Ramos (cell line): ENCODE measurements around the gene MUC4.
"Not testable (repeated sequence)": the region's sequence is repeated elsewhere in the genome, so short reads cannot be mapped to it uniquely, and the experiment has no call there.

Source experiments
- in situ Hi-C: fragments of 300-500 bp; cut with MboI; formaldehyde crosslinking; loops from one replicate; pipeline ENCODE4 v1.14.3; 2022; ENCODE audit warnings: low sequenced_read_pairs; ENCODE audit not compliant: unreplicated experiment

MUC4 gene

DNA sequence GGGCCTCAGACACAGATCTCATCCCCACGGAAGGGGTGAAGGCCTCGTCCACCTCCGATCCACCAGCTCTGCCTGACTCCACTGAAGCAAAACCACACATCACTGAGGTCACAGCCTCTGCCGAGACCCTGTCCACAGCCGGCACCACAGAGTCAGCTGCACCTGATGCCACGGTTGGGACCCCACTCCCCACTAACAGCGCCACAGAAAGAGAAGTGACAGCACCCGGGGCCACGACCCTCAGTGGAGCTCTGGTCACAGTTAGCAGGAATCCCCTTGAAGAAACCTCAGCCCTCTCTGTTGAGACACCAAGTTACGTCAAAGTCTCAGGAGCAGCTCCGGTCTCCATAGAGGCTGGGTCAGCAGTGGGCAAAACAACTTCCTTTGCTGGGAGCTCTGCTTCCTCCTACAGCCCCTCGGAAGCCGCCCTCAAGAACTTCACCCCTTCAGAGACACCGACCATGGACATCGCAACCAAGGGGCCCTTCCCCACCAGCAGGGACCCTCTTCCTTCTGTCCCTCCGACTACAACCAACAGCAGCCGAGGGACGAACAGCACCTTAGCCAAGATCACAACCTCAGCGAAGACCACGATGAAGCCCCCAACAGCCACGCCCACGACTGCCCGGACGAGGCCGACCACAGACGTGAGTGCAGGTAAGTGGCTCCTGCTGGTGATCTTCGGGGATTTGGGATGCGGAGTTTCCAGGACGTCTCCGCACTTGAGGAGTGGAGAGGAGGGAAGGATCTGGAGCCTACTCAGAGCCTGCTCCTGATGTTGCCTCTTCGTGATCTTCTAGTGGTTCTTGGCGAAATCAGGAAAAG lies 85.6 kb downstream of the MUC4 start:
- in situ Hi-C loops = not testable (repeated sequence)

DNA sequence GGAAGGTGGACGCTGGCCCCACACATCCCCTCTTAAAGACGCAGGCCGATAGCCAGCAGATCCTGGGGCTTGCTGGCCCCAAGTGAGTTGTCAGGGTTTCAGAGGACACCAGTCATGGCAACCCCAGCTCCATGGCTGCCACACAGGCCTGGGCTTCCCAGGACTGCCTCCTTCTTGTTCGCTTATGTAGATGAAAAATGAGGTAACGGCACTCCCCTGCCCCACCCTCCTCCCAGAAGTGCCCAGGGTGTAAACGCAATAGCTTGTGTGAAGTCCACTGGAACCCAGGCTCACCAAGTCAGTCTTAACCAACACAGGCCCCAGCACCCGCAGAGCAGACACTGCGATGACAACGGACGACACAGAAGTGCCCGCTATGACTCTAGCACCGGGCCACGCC lies 87.4 kb downstream of the MUC4 start:
- in situ Hi-C loops = not testable (repeated sequence)

DNA sequence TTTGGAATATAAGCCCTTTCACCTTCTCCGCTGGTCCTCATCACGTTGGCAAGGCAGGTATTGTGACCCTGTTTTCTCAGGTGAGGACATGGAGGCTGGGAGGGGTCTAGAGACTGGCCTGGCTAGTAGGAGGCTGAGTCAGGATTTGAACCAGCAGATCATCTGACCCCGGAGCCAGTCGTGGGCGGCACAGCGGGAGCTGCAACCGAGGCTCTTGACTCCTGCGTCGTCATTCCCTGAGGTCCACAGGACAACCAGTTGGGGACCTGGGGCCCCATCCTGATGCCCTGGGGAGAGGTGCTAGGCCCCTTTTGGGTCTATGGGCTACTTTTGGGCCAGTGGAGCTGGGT lies 88.8 kb downstream of the MUC4 start:
- in situ Hi-C loops = not testable (repeated sequence)

- in situ Hi-C loops = not testable (repeated sequence)
Observed at GRCh38 chr3:195722139-195722995, 89.4 kb downstream of the MUC4 start.

DNA sequence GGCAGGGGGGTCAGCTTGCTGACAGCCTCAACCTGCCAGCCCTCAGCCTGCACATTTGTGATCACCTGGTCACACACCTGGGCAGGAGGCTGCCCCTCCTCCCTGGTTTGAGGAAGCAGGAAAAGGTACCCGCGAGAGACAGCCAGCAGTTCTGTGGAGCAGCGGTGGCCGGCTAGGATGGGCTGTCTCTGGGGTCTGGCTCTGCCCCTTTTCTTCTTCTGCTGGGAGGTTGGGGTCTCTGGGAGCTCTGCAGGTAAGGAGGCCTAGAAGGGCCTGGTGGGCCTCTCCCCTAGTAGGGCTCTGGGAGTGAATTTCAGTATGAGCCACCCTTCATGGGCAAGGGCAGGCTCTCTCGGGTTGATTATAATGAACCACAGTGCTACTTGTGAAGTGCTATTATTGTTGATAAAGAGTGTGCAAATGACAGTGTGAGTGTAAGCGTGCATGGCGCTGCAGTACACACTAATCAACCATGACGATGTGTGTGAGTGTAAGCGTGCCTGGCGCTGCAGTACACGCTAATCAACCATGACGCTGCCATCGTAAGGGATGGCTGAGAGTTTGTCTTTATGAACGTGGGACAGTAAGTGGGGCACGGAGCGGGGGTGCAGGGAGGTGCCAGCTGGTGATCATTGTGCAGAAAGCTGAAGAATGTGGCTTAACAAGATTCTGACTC lies 90.8 kb downstream of the MUC4 start, which contains the start of gene MUC20:
MUC20 (plus strand) TSS at position 148 of the 676 bp plus-strand sequence; CDS start at position 178, 30 bp downstream.
- in situ Hi-C loops = not testable (repeated sequence)

DNA sequence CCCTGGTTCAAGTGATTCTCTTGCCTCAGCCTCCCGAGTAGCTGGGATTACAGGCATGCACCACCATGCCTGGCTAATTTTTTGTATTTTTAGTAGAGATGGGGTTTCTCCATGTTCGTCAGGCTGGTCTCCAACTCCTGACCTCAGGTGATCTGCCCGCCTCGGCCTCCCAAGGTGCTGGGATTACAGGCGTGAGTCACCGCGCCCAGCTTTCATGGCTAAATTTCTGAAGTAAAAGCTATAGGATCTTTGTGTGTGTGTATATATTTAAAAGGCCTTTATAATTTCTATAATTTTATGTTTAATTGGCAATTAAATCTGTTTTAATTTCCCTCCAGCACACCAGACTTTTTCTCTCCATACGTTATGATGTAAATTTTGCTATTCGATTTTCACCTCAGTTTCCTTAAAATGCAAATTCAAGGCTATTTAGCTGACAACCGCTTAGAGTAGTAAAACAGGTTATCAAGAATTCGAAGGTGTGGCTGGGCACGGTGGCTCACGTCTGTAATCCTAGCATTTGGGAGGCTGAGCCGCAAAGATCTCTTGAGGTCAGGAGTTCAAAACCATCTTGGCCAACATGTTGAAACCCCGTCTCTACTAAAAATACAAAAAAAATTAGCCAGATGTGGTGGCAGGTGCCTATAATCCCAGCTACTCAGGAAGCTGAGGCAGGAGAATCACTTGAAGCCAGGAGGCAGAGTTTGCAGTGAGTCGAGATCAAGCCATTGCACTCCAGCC lies 92.0 kb downstream of the MUC4 start:
- in situ Hi-C loops = loop anchor here (5.0 kb wide), 1 partner anchor 97 kb away; no protein-coding TSS in a partner anchor

DNA sequence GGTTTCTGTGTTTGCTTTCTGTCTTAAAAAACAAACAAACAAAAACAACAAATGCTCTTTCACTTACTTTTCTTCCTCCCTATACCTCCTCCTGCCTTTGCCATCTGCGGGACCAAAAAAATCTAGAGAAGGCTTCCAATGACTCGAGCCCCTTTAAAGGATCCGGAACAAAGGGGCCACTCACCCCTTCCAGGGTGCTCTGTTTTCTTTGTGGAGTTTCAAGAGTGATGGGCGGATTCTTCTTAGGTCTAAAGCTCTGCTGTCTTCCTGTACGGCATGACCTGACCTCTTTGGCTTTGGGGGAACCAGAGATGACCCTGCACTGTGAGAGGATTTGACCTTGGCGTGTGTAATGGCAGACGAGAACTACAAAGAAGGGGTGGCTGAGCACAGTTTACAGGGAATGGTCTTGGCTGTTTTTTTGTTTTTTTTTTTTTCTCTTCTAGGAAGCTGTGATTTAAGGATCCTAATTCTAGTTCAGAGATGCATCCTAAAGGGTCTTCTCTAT lies 93.2 kb downstream of the MUC4 start:
- in situ Hi-C loops = loop anchor here (5.0 kb wide), 1 partner anchor 96 kb away; no protein-coding TSS in a partner anchor

DNA sequence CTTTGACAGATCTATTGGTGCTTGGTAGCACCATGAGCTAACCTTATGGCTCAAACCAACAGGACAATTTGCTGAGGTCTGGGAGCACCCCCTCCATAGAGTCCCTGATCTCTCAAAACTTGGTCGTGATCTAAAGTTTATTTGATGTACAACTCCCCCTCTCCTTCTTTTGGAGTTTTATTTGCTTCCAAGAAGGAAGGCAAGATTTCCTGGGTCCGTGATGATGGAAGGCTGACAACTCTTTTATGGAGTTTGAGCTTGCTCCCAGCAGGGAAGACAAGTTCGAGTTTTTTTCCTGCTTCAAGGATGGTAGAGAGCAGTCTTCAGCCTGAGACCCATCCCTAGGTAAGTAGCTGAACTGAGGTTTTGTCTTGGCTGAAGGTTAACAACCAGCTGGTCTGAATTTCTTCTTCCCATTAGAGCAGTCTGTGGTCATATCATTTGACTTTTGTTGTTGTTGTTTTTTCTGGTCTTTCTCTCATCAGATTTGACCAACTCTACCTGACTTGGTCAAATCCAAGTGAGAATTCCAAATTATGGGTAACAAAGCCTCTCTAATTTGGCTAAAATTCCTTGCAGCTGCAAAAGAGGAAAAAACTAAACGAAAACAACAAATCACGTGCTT lies 93.8 kb downstream of the MUC4 start:
- in situ Hi-C loops = loop anchor here (5.0 kb wide), 1 partner anchor 96 kb away; no protein-coding TSS in a partner anchor

GRCh38 chr3:195717416-195717815 lies 94.3 kb downstream of the MUC4 start:
- in situ Hi-C loops = loop anchor here (5.0 kb wide), 1 partner anchor 95 kb away; no protein-coding TSS in a partner anchor

DNA sequence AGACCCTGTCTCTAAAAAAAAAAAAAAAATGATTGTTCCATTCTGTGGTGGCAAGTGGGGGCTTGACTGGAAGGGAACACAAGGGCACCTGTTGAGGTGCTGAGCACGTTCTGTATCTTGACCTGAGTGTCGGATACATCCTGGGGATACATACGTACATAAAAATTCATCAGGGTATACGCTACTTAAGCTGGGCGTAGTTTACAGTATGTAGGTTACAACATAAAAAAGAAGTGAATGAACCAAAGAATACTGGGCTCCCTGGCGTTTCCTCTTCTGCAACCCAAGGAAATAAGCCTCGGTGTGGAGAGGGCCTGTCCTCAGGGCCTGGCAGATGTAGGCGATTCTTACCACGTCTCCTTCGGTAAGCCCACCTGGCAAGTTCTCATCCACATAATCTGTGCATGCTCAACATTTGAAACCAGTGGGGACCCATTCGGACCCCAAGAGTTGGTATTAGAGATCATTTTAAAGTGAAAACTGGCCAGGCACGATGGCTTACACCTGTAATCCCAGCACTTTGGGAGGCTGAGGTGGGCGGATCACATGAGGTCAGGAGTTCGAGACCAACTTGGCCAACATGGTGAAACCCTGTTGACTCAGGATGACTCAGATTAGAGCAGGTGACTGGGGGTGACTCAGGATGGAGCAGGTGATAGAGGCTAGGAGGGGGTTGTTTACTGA lies 96.0 kb downstream of the MUC4 start:
- in situ Hi-C loops = loop anchor here (5.0 kb wide), 1 partner anchor 93 kb away; no protein-coding TSS in a partner anchor

DNA sequence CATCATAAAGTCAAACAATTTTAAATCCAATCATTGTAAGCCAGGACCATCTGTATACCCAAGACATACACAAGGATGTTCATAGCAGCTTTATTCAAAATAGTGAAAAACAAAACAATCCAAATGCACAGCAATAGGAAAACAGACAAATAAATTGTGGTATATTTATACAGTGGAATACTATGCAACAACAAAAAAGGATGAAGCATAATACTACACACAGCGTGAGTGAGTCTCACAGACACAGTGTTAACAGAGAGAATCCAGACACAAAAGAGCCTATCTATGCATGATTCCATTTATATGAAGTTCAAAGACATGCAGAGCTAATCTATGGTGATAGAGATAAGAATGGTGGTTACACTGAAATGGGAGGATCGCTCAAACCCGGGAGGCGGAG lies 96.6 kb downstream of the MUC4 start:
- in situ Hi-C loops = loop anchor here (5.0 kb wide), 1 partner anchor 93 kb away; no protein-coding TSS in a partner anchor

DNA sequence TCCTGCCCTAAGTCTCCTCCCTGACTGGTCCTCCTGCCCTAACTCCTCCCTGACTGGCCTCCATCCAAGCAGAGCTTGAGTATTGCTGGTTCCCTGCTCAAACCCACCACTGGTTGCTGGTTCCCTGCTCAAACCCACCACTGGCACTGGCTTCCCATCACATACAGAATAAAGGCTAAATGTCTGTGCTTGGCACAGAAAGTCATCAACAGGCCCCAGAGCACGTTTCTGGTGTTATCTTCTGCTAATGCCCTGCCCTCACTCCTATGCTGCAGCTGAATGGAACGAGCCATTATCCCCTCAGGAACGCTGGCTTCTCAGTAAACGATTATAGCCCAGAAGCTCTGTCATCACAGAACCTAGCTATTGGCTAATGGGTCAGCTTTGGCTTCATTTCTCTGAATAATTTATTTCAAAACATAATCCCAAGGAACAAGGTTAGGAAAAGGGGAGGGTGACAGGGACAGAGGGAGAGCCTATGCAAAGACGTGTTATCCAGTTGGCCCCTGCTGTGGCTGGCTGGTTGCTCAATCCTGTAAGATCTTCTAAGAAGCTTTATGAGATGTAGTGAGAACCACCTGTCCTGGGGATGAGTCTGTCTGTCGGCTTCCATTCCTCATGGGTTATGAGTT lies 97.2 kb downstream of the MUC4 start:
- in situ Hi-C loops = loop anchor here (5.0 kb wide), 1 partner anchor 92 kb away; no protein-coding TSS in a partner anchor

GRCh38 chr3:195713150-195713549 lies 98.6 kb downstream of the MUC4 start:
- in situ Hi-C loops = not testable (repeated sequence)

DNA sequence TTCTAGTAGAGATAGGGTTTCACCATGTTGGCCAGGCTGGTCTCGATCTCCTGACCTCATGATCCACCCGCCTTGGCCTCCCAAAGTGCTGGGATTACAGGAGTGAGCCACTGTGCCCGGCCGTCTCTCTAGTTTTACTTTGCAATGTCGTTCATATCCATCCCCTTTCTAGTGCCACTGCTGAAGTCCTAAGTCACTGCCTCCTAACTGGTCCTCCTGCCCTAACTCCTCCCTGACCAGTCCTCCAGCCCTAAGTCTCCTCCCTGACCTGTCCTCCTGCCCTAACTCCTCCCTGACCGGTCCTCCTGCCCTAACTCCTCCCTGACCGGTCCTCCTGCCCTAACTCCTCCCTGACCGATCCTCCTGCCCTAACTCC lies 99.2 kb downstream of the MUC4 start:
- in situ Hi-C loops = not testable (repeated sequence)

DNA sequence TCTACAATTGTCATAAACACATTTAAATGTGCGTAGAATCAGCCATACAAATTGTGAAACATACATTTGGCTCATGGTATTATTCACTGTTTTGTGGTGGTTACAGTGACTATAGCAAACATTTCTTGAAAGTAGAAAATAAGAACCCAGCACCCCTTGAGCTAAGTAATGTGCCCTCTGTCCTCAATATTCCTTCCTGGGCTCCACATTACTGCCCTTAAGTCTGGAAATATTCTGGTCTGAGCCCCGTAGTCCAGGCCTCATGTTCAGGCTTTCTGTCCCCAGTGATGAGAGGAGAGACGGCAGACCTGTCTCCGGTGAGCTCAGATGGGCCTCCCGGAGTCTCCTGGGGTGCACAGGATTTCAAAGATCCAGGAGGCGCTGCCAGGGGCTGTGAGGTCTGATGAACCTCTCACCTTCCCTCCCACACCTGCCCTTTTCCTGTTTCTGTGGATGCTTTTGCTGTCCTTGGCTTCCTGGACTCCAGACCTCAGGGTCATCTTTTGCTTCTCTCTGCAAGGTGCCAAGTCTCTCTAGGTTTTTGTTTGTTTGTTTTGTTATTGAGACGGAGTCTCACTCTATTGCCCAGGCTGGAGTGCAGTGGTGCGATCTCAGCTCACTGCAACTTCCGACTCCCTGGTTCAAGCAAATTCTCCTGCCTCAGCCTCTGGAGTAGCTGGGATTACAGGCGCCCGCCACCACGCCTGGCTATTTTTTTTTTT lies 99.8 kb downstream of the MUC4 start:
- in situ Hi-C loops = no loop called here

DNA sequence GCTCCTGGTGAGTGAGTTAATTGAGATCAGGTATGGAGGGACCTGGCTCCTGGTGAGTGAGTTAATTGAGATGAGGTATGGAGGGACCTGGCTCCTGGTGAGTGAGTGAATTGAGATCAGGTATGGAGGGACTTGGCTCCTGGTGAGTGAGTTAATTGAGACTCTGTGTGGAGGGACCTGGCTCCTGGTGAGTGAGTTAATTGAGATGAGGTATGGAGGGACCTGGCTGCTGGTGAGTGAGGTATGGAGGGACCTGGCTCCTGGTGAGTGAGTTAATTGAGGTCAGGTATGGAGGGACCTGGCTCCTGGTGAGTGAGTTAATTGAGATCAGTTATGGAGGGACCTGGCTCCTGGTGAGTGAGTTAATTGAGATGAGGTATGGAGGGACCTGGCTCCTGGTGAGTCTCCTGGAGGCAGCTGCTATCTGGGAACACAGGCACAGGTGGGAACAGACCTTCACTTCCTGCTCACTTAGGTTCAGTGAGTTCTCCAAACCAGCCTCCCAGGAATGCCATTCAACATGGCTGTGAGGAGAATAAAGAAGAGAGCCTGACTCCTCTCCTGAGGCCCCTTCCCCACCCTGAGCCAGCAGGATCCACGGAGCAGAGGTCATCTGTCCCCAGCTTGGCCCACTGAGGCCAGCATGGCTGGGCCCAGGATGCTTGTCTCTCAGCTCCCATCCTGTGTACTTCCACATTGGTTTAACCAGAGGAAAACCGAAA lies 100.5 kb downstream of the MUC4 start:
- in situ Hi-C loops = not testable (repeated sequence)
